Neural crest cell (in vitro differentiated cells): ENCODE data around the gene LIPT2. TPM values are rescaled to one million over a fixed set of nuclear protein-coding genes. Genes with fewer than 3 reads are reported as not detected.
"Not testable (repeated sequence)": the region's sequence is repeated elsewhere in the genome, so short reads cannot be mapped to it uniquely, and the experiment has no call there.

Experiments used
- DNase-seq: peaks from one replicate; pipeline ENCODE4 v3.0.0; 2021; ENCODE audit warnings: low read depth, mixed read lengths, low spot score
- H3K27ac Mint-ChIP-seq: one replicate; pipeline ENCODE4 v1.8.0; 2021; ENCODE audit warnings: mild to moderate bottlenecking, mixed read lengths; ENCODE audit not compliant: unreplicated experiment
- H3K27me3 Mint-ChIP-seq: 2 replicates; pipeline ENCODE4 v1.8.0; 2021; ENCODE audit warnings: low read depth, mild to moderate bottlenecking, mixed read lengths
- H3K36me3 Mint-ChIP-seq: 2 replicates; pipeline ENCODE4 v1.8.0; 2021; ENCODE audit warnings: low read depth, mild to moderate bottlenecking, mixed read lengths
- H3K4me1 Mint-ChIP-seq: 2 replicates; pipeline ENCODE4 v1.8.0; 2021; ENCODE audit warnings: mixed read lengths
- H3K4me3 Mint-ChIP-seq: one replicate; pipeline ENCODE4 v1.8.0; 2021; ENCODE audit warnings: mild to moderate bottlenecking, mixed read lengths
- H3K9me3 Mint-ChIP-seq: 2 replicates; pipeline ENCODE4 v1.8.0; 2021; ENCODE audit warnings: mixed read lengths
- long read RNA-seq: library from polyadenylated mRNA; unstranded; transcript quantifications from one replicate; pipeline ENCODE4 v2.0.0, GENCODE V29; 2020
- total RNA-seq: library from RNA; stranded (reverse); gene quantifications from 2 replicates; pipeline ENCODE4 v1.2.1, GENCODE V29; 2021
- TF ChIP-seq, protein P1 (sequence below): fragments of 200-600 bp; sonication (generic); conservative IDR thresholded peaks from 2 replicates; pipeline ENCODE4 v1.5.0; 2021; ENCODE audit warnings: antibody characterized with exemption, mild to moderate bottlenecking

Gene LIPT2
- total RNA-seq = 8.6 and 9.6 TPM in 2 replicates
- long read RNA-seq, partial matches to known transcripts = 0 of 2 reads
- long read RNA-seq, other reads (novel, unspliced or antisense) = 1 of 2 reads

DNA sequence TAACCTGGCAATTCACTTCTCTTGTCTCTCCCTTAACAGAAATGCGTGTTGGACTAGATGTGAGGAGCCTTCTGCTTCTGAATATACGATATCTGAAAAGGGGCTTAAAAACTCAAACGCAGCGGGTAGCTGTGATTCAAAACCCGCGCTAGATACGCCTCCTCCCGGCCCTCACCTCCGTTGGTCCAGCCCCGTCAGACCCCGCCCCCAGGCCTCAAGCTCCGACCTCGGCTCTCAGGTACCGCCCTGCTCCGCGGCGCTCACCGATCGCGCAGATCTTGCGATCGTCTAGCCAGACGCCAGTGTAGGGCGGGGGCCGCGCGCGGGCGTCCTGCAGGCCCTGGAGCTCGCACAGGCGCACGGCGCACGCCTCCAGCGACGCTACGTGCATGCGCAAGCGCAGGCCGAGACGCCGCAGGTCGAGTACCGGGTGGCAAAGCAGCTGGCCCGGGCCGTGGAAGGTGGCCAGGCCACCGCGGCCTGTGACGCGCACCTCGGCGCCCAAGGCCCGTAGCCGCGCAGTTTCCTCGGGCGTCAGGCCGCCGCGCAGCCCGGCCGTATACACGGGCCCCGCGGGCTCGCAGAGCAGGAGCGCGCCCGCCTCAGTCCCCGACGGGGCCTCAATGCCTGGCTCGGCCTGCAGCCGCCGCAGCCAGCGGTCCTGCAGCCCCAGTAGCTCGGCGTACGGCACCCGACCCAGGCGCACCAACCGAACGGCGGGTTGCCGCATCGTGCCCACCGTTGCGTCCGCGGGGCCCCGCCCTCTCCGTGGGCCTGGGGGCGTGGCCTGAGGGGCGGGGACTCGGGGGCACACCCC is at the start of gene LIPT2:
Gene LIPT2 (minus strand): TSS at position 751 of the 817 bp plus-strand sequence. CDS start 21 bp downstream, at position 730.
- TF ChIP-seq, protein P1, sequence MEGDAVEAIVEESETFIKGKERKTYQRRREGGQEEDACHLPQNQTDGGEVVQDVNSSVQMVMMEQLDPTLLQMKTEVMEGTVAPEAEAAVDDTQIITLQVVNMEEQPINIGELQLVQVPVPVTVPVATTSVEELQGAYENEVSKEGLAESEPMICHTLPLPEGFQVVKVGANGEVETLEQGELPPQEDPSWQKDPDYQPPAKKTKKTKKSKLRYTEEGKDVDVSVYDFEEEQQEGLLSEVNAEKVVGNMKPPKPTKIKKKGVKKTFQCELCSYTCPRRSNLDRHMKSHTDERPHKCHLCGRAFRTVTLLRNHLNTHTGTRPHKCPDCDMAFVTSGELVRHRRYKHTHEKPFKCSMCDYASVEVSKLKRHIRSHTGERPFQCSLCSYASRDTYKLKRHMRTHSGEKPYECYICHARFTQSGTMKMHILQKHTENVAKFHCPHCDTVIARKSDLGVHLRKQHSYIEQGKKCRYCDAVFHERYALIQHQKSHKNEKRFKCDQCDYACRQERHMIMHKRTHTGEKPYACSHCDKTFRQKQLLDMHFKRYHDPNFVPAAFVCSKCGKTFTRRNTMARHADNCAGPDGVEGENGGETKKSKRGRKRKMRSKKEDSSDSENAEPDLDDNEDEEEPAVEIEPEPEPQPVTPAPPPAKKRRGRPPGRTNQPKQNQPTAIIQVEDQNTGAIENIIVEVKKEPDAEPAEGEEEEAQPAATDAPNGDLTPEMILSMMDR = no peak
- no peaks in the 10 kb centered on the region for H3K27me3 Mint-ChIP-seq
- H3K4me1 Mint-ChIP-seq = peaks cover 21% of the 10 kb centered on the region
- H3K4me3 Mint-ChIP-seq = peak within 1 kb of the TSS; percentile 88
- H3K9me3 Mint-ChIP-seq = peaks cover 13% of the 10 kb centered on the region
- peaks cover 26% of the 10 kb centered on the region for H3K36me3 Mint-ChIP-seq
- DNase-seq = peak; percentile 88
- peak within 1 kb of the TSS; percentile 97 for H3K27ac Mint-ChIP-seq

GRCh38 chr11:74541466-74541865 is 47.9 kb upstream of the LIPT2 start:
- TF ChIP-seq, protein P1 = no peak
- Mint-ChIP-seq H3K27me3 (no peaks in the 10 kb centered on the region), H3K9me3 (peaks cover 20% of the 10 kb centered on the region), H3K36me3 (peaks cover 2% of the 10 kb centered on the region), H3K4me1 (no peaks in the 10 kb centered on the region), H3K4me3 (no peak overlapping the region), H3K27ac (no peak overlapping the region)
- DNase-seq = no peak

DNA sequence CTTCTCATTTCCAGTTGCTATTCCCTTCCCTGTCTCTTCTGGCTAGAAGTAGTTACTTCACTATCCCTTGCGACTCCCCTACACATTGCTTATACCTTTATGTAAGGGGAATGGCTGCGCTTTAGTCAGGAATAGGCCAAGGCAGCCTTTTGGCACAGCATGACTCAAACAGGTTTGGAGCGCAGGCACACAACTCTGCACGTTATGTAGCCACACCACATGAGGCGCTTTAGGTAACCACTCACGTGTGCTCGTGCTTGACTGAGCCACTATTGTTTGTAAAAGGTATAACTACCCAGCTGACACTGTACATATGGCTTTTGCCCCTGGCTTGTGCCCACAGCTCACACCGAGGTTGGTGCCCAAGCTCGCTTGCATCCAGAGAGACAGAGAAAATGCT is 46.7 kb upstream of the LIPT2 start:
- Mint-ChIP-seq H3K27ac (no peak overlapping the region), H3K9me3 (peaks cover 20% of the 10 kb centered on the region), H3K27me3 (no peaks in the 10 kb centered on the region), H3K4me1 (no peaks in the 10 kb centered on the region), H3K4me3 (no peak overlapping the region), H3K36me3 (peaks cover 2% of the 10 kb centered on the region)
- TF ChIP-seq, protein P1 = no peak
- no peak for DNase-seq

- no peak overlapping the region for H3K4me3 Mint-ChIP-seq
- H3K27me3 Mint-ChIP-seq = no peaks in the 10 kb centered on the region
- peaks cover 2% of the 10 kb centered on the region for H3K36me3 Mint-ChIP-seq
- DNase-seq = no peak
- TF ChIP-seq, protein P1 = no peak
- peaks cover 4% of the 10 kb centered on the region for H3K4me1 Mint-ChIP-seq
- H3K9me3 Mint-ChIP-seq = peaks cover 17% of the 10 kb centered on the region
- no peak overlapping the region for H3K27ac Mint-ChIP-seq
Observed at GRCh38 chr11:74538680-74539079, 45.2 kb upstream of the LIPT2 start.

DNA sequence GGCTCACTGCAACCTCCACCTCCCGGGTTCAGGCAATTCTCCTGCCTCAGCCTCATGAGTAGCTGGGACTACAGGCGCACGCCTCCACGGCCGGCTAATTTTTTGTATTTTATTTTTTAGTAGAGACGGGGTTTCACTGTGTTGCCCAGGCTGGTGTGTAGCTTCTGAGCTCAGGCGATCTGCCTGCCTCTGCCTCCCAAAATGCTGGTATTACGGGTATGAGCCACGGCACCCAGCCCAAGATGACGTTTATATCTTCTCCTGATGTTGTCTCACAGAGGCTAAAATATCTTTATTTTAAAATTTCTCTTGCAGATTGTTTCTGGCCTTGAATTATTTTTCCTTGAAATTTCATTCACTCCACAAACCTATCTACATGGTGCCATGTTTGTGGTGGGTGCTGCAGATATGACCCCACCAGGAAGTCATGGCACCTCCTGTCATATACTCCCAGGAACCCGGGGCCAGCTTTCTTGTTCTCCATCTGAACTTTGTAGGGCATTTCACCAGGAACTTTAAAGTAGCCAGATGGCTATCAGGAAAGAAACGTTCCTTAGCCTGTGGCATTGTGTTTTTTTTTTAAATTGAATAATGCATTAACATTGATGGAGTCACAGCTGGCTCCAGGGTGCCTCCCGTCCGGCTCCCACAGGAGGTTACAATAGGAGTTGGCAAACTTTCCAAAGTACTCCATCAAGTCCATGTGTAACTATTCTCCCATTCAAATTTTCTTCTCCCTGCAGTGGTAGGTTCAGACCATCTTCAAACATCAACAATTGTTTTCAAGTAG is 42.0 kb upstream of the LIPT2 start:
- no peak for DNase-seq
- no peaks in the 10 kb centered on the region for H3K27me3 Mint-ChIP-seq
- peaks cover under 1% of the 10 kb centered on the region for H3K36me3 Mint-ChIP-seq
- TF ChIP-seq, protein P1 = no peak
- peaks cover 11% of the 10 kb centered on the region for H3K9me3 Mint-ChIP-seq
- no peak overlapping the region for H3K27ac Mint-ChIP-seq
- peaks cover 4% of the 10 kb centered on the region for H3K4me1 Mint-ChIP-seq
- H3K4me3 Mint-ChIP-seq = no peak overlapping the region

GRCh38 chr11:74534946-74535275 is 41.4 kb upstream of the LIPT2 start:
- H3K4me1 Mint-ChIP-seq, H3K27me3 Mint-ChIP-seq, H3K4me3 Mint-ChIP-seq, H3K9me3 Mint-ChIP-seq, H3K27ac Mint-ChIP-seq, H3K36me3 Mint-ChIP-seq, DNase-seq: not testable (repeated sequence)
